ENCODE data around the gene CNTNAP2.

GRCh38 chr7:147161405-147161804 lies 1044.8 kb downstream of the CNTNAP2 start:
- TF ChIP-seq CTCF (conservative IDR thresholded peaks at IDR 0.05; ENCODE audit: low read depth, low read length) (no peak), EZH2 (IDR thresholded peaks at IDR 0.05; ENCODE audit: borderline replicate concordance, low read depth, low read length, poor library complexity, severe bottlenecking) (no peak)
